HG02852 (cell line): Measurements from ENCODE around the gene TMEM8B.

ENCODE experiments used
- ATAC-seq: cut with Tn5 transposase; IDR thresholded peaks from one replicate; pipeline ENCODE4 v1.9.1; 2021; ENCODE audit warnings: mild to moderate bottlenecking, moderate library complexity; ENCODE audit not compliant: unreplicated experiment

TMEM8B gene, protein sequence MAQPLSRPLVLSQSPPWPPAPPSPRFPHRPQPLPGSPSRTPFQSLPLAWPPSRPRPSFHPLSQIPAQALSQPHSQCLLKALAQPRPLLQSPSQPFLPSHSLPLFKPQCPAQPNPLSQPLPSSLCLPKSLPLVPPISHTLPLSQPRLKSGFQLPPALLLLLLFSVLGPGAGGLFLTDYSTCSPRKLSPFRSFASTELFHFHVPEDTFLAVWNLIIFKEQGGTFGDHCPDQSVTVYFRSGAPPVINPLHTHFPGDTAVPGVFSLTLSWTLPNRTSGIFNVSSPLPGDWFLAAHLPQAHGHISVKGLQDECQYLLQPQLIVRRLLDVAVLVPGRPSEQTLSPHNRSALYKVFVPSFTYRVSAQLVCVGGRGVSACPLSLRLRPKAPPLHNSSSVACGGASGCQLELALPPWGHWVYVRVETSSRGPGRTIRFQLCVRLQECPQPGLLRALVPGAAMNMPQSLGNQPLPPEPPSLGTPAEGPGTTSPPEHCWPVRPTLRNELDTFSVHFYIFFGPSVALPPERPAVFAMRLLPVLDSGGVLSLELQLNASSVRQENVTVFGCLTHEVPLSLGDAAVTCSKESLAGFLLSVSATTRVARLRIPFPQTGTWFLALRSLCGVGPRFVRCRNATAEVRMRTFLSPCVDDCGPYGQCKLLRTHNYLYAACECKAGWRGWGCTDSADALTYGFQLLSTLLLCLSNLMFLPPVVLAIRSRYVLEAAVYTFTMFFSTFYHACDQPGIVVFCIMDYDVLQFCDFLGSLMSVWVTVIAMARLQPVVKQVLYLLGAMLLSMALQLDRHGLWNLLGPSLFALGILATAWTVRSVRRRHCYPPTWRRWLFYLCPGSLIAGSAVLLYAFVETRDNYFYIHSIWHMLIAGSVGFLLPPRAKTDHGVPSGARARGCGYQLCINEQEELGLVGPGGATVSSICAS

DNA sequence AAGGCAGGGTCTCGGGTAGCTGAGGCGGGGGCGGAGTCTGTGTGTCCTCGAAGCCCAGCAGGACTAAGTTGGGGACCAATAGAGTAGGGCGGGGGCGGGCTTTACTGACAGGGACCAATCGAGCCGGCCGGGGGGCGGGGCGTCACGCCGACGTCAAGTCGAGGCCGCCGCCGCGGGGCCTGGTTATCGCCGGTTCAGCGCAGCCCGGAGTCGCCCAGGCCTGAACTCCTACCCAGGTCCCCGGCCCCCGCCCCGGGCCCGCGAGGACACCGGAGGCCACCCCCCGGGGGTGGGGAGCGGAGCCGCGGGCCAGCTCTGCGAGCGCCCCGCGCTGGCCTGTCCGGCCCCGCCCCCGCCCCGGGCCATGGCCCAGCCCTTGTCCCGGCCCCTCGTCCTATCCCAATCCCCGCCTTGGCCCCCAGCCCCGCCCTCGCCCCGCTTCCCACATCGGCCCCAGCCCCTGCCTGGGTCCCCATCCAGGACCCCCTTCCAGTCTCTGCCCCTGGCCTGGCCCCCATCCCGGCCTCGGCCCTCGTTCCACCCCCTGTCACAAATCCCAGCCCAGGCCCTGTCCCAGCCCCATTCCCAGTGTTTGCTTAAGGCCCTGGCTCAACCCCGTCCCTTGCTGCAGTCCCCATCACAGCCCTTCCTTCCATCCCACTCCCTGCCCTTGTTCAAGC is at the start of gene TMEM8B:
Gene TMEM8B (plus strand): TSS at position 145 of the 680 bp plus-strand sequence. CDS start 220 bp downstream, at position 365.
- ATAC-seq, result peak; percentile 83

DNA sequence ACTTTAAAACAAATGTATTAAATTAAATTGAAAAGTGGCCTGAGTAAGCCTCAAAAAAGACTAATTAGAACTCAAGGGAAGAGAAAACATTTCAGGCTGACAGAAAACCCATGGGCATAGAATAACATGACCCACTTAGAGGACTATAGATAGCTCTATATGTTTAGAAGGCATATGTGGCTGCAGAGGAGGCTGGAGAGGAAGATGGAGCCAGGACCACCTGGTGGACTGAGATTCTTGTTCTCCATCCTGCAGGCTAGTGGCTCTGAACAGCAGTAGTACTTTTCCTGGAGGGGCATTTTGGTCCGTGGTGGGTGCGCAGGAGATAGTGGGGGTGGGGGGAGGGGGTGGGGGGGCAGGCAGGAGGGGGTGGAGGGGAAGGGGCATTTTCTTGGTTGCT is 48.0 kb upstream of the TMEM8B start:
- no peak for ATAC-seq

GRCh38 chr9:35783418-35783817 is 45.6 kb upstream of the TMEM8B start:
- ATAC-seq, result no peak

- ATAC-seq, result no peak
These were observed 39.5 kb upstream of the TMEM8B start for GRCh38 chr9:35789541-35789940.

DNA sequence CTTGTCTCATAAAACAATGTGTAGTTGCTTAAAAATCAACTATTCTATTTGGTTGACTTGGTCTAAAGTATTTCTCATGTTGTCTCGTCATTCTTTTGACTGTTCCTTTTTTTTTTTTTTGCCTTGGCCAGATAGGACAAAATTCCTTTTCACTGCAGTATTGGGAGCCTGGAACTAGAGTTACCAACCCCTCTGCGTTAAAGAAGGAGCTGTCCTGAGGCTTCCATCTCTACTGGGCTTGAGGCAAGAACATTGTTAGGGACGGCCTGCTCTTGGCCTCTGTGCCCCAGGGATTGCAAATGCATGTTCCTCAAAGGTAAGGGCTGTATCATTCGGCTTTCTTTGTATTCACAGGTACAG is 39.0 kb upstream of the TMEM8B start:
- no peak for ATAC-seq

- no peak for ATAC-seq
These were observed 38.4 kb upstream of the TMEM8B start for GRCh38 chr9:35790385-35791296.

DNA sequence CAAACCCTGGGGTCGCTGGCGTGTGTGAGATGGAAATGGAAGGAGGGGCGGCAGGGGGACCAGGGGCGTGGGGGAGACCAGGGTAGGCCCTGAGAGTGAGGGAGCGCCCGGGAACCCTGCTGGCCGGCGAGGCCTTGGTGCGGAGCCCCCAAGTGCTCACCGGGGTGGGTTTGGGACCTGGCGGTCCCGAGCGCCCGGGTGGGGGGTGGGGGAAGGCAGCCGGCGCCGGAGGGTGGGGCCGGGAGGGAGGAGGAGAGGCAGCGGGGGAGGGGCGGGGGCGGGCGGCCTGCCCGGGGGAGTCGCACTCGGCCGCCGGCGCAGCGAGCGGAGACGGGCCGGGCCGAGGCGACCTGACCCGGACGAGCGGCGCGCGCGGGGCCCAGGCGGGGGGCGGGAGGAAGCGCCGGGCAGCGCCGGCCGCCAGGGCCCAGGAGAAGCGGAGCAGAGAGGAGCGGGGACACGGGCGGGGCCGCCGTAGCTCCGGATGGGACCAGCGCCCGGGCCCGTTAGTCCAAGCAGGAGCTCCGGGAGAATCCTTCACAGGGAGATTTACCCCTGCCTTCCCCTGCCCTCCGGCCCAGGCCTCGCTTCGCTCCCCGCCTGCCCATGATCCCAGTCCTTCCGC is 37.6 kb upstream of the TMEM8B start, which contains the start of gene NPR2:
Gene NPR2 (plus strand): TSS at position 295 of the 625 bp plus-strand sequence. CDS start 818 bp downstream, outside the sequence.
- no peak for ATAC-seq

DNA sequence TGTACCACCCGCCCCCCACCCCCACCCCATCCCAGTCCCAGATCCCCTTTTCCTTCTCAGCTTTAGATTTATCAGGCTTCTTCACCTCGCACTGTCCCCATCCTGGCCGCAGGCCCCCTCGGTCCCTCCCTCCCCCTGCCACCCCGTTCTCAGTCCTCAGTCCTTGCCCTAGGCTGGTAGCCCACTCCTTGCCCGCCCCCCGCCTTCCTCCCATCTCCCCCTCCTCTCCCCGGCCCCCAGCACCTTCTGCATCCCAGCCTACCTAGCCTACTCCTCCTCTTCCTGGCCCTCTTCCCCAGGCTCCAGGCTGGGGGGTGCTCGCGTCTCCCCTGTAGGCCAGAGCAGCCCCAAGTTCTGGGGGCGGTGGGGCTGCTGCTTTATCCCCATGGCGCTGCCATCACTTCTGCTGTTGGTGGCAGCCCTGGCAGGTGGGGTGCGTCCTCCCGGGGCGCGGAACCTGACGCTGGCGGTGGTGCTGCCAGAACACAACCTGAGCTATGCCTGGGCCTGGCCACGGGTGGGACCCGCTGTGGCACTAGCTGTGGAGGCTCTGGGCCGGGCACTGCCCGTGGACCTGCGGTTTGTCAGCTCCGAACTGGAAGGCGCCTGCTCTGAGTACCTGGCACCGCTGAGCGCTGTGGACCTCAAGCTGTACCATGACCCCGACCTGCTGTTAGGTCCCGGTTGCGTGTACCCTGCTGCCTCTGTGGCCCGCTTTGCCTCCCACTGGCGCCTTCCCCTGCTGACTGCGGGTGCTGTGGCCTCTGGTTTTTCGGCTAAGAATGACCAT is 36.8 kb upstream of the TMEM8B start:
- no peak for ATAC-seq

DNA sequence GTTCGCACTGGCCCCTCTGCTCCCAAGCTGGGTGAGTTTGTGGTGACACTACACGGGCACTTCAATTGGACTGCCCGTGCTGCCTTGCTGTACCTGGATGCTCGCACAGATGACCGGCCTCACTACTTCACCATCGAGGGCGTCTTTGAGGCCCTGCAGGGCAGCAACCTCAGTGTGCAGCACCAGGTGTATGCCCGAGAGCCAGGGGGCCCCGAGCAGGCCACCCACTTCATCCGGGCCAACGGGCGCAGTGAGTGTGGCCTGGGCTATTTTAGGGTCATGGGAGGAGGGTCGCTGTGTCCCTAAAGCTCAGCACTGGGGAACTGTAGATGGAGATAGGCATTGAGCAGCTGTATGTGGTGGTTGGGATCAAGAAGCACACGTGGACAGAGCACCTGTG is 36.2 kb upstream of the TMEM8B start:
- no peak for ATAC-seq

- no peak for ATAC-seq
These were observed 35.6 kb upstream of the TMEM8B start for GRCh38 chr9:35793461-35793860.

DNA sequence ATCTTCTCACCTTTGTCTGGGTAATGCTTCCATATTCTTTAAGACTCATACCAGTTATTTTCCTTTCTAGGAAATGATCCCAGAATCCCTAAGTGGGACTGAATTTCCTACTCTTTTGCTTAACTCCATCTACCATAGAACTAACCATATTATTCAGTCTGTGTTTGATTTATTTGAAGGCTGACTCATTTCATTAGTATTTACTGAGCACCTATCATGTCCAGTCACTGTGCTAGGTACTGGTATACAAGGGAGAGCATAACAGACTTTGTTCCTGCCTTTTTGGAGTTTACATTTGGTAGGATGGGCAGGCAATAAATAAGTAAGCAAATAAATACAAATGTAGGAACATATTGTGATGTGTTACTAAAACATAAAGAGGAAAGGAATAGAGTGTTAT is 33.3 kb upstream of the TMEM8B start:
- ATAC-seq, result no peak

DNA sequence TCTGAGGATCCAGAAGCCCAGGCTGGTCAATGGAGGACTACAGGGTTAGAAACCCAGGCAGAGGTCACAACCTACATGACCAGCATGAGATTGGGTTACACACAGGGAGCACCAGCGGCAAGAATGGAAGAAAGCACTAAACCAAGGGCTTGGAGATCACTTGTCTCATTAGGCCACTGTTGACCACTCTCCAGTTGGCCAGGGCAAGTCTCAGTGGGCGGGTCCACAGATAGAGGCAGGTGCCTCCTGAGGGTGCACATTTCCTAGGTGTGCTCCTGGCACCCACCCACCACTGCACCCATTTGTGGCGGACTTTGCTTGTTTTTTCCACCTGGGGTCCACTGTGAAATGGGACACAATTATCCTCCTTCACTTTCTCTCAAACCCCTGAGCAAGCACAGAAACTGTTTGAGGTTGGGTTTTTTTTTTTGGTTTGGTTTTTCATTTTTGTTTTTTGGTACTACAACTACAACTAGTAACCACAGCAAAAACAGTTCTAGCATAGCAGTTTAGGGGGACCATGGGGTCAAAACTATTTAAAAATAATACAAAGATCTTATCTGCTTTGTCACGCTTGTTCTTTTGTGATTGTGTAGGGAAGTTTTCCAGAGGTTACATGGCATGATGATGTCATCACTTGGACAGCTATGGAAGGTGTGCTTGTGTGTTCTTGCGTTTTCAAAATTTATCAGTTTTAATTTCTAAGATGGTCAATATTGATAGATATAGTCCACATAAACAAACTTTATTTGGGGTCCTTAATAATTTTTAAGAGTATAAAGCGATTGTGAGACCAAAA is 31.5 kb upstream of the TMEM8B start:
- ATAC-seq, result no peak

DNA sequence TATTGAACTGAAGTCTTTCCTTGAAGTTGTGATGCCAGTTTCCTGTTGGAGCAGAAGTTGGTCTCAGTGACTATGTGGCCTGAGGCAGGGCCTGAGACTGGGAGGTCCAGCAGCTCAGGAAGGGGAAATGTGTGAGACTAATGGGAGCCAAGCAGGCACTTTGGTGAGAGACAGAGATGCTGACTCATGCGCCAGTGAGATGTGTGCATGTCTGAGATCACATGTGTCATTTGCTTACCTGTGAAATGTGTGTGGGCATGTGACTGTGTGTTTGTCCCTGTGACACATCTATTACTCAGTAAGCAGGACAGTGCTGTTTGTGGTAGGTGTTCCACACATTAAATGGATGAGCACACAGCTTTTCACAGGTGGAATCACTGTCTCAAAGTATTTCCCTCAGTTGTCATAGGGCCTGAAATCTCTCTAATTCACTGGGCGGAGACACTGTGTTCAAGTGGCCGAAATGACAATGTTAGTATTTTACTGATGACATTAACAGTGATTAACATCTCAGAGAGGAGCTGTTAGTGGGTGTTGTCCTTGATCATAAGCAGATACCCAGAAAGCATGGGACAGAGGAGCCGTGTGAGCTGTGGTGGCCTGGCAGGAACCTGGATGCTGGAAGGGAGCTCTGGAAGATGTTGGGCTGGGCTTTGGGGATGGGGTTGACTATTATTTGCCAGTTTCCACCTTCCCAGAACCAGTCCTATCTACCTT is 30.2 kb upstream of the TMEM8B start:
- peak; percentile 54 for ATAC-seq

DNA sequence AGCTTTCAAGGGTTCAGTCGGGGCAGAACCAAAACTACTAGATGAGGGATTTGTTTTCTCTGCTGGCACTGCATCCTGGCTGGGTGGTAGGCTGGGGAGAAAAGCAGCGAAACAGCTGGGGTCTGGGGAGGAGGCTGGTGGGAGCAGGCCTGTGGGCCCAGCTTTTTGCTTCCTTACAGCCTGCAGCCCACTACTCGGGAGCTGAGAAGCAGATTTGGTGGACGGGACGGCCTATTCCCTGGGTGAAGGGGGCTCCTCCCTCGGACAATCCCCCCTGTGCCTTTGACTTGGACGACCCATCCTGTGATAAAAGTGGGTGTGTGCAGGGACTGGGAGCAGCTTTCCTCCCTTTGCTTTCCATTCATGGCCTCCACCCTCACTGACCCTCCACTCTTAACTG is 28.5 kb upstream of the TMEM8B start:
- ATAC-seq, result no peak

DNA sequence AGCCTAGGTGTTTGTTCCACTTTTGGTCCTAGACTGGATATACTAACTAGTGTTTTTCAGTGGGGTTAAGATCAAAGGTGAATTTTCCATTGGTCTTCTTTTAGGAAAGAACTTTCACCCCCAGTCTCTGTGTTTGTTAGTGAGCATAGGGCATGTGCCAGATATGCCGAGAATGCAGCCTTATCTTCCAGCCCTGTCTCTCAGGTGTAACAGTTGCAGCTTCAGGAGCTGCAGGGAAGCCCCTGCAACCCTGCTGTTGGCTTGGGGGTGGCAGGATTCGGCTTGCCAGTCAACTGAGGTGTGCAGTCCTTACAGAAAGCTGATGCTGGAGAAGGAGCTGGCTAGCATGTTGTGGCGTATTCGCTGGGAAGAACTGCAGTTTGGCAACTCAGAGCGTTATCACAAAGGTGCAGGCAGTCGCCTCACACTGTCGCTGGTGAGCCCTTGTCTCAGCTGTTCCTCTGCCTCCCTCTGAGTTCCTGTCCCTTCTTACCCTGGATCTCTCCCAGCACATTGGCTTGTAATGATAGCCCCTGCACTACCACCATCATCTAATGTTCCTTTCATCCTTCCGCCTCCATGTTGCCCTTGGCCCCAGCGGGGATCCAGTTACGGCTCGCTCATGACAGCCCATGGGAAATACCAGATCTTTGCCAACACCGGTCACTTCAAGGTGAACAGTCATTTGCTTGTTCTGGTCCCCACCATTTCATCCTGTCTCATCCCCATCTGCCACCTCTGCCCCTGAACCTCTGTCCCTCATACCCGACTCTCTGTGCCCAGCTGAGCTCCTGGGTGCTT is 27.5 kb upstream of the TMEM8B start:
- ATAC-seq, result no peak

DNA sequence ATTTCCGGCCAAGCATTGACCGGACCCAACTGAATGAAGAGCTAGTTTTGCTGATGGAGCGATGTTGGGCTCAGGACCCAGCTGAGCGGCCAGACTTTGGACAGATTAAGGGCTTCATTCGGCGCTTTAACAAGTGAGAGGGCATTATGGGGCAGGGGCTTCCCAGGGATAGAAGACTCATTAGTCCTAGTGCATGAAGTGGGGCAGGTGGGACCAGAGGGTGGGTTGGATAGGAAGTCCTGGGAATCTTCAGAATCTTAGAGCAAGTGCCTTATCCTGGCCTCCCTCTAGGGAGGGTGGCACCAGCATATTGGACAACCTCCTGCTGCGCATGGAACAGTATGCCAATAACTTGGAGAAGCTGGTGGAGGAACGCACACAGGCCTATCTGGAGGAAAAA is 22.9 kb upstream of the TMEM8B start:
- ATAC-seq, result no peak

GRCh38 chr9:35808433-35808832 is 20.6 kb upstream of the TMEM8B start:
- ATAC-seq, result no peak
